HG02610 (cell line): Measurements from ENCODE around the gene GNG14.
"Not testable (repeated sequence)": the region's sequence is repeated elsewhere in the genome, so short reads cannot be mapped to it uniquely, and the experiment has no call there.

Experiments
- ATAC-seq: cut with Tn5 transposase; IDR thresholded peaks from one replicate; pipeline ENCODE4 v1.9.1; 2021; ENCODE audit warnings: mild to moderate bottlenecking, moderate library complexity; ENCODE audit not compliant: unreplicated experiment

The GNG14 gene

DNA sequence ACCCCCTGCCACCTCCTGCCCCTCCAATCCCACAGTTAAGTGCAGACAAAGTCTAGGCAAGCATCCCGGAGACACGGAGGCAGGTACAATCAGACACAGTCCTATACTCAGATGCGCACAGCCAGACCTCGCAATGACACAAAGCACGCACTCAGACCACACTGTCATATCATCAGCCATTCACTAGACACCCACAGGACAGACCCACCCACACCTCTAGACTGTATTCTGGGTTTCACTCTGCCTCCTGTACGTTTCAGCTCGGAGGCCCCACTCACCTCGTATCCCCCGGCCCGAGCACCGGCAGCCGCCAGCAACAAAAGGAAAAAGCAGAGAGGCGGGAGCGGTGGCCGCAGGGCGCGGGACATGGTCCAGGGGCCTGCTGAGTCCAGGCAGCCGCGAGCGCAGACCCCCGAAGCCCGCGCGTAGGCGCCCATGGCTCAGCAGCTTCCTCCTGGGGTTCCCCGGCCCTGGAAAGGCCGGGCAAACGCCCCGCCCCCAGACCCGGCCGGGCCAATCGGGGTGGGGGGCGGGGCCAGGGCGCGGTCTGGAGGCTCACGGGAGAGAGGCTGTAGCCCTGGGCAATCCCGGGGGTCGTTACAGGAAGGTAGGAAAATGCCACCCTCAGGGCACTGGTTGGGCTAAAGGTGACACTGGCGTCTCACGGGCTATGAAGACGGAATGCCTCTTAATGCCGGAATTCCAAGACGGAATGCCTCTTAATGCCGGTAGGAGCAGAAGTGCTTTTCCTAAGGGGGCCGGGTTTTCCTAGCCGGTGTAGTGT lies 21.3 kb upstream of the GNG14 start, which contains the start of the genes MAN2B1 and WDR83:
TSS of gene MAN2B1 (minus strand) at position 478 of the 784 bp plus-strand sequence. CDS start at position 437, 41 bp downstream.
TSS of gene WDR83 (plus strand) at position 543 of the 784 bp plus-strand sequence. CDS start 2,984 bp downstream, outside the sequence.
- ATAC-seq = peak; percentile 47

DNA sequence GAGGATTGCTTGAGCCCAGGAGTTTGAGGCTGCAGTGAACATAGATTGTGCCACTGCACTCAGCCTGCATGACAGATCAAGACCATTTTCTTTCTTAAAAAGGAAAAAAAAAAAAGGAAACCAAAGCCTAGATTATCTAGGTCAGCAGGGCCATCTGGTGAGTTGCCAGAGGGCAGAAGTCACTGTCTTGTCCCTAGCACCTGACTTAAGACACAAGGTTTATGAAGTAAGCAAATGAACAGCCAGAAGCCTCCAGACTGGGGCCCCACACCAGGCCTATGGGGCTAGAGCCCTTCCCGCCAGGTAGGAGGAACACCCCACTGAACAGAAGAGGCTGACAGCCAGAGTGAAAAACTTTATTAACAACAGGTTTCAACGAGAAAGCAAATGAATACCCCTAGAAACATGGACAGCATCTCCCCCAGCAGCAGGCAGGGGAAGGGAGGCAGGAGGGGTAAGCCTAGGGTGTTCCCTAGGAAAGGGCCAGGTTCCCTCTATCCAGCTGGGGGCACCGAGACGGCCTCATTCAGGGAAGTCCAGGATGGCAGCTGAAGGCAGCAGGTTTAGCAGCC lies 20.0 kb upstream of the GNG14 start:
- ATAC-seq = no peak

GRCh38 chr19:12668346-12668745 lies 19.5 kb upstream of the GNG14 start:
- ATAC-seq = no peak

DNA sequence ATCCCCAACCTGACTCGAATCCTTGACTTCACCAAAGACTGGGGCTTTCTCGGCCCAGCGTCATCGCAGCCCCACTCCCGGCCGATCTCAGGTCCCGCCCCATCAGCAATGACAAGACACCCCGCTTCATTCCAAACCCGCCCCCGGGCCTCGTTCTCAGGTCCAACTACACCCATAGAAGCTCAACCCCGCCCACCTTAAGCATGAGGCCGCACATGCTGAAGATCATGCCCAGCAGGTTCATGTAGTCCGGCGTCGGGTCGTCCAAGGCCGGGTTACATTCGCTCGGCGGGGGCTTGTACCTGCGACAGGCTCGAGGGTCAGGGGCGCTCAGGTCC lies 18.9 kb upstream of the GNG14 start:
- ATAC-seq = no peak

DNA sequence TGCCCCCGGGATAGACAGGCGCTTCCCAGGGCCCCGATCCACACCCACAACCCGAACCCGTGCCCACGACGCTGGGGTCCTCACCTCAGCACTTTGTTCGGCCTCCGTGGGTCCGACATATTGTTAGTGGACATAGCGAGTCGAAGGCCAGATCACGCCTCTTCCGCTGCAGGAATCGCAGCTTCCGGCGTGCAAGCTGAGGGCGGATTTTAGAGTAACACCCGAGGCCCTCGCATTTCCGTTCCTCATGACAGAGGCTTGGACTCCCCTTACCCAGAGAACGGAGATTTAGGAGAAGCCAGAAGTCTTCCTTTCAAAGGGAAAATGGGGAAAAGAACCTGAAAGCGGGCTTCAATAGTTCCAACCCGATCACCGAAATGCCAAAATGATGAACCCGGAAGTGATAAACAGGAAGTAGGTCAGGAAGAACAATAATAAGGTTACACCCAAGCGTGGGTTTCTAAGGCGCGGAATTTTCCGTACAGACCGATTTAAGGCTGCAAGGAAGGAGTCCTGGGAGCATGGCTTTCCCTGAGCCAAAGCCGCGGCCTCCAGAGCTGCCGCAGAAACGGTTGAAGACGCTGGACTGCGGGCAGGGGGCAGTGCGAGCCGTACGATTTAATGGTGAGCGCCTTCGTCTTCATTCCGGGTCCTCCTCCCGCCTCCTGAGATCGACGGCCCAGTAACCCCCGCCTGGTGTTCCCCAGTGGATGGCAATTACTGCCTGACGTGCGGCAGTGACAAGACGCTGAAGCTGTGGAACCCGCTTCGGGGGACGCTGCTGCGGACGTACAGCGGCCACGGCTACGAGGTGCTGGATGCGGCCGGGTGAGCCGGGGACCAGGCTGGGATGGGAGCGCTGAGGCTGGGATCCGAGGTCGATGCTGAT lies 18.3 kb upstream of the GNG14 start:
- no peak for ATAC-seq

- ATAC-seq = no peak
These were observed 17.5 kb upstream of the GNG14 start for GRCh38 chr19:12670159-12670928.

- ATAC-seq = no peak
These were observed 15.1 kb upstream of the GNG14 start for GRCh38 chr19:12672744-12673143.

GRCh38 chr19:12675399-12675798 lies 12.4 kb upstream of the GNG14 start:
- ATAC-seq = no peak

GRCh38 chr19:12675940-12676339 lies 11.9 kb upstream of the GNG14 start:
- ATAC-seq = no peak

DNA sequence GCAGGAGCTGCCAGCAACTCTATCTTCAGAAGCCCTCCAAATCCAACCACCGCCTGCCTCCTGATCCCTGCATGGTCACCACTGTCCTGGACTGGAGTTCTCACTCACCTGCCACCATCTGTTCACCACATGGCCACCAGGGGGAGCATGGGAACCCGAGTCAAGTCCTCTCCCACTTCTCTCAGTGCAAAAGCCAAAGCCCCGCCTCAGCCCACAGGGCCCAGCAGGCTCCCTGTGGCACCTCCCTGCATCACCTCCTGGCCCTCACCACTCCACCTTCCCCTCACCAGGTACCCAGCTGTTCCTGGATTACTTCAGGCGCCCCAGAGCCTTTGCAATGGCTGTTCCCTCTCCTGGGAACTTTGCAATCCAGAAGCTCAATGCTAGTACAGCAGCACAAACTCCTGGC lies 11.4 kb upstream of the GNG14 start:
- ATAC-seq = no peak

DNA sequence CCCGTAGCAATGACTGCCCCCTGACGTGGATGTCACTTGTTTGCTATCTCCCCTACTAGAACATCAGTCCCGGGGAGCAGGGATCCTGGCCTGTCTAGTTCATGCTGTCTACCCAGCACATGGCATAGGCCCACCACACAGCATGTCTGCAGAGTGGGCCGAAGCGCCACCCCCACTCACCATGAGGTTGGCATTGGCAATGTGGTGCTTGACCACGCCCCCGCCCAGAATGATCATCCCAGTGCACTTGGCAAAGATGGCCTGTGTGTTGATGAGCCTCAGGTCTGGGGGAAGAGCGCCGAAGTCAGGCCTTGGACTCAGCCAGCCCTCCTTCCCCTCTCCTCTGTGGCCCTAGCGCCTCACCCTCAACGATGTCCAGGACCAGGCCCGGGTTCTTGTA lies 10.9 kb upstream of the GNG14 start:
- no peak for ATAC-seq

DNA sequence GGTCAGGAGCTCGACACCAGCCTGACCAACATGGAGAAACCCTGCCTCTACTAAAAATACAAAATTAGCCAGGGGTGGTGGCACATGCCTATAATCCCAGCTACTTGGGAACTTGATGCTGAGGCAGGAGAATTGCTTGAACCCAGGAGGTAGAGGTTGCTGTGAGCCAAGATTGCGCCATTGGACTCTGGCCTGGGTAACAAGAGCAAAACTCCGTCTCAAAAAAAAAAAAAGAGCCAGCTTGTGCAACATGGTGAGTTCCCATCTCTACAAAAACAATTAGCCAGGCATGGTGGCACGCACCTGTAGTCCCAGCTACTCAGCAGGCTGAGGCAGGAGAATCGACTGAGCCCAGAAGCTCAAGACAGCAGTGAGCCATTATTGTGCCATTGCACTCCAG lies 9.8 kb upstream of the GNG14 start:
- not testable (repeated sequence) for ATAC-seq

- no peak for ATAC-seq
These were observed 7.8 kb upstream of the GNG14 start for GRCh38 chr19:12680034-12680433.

DNA sequence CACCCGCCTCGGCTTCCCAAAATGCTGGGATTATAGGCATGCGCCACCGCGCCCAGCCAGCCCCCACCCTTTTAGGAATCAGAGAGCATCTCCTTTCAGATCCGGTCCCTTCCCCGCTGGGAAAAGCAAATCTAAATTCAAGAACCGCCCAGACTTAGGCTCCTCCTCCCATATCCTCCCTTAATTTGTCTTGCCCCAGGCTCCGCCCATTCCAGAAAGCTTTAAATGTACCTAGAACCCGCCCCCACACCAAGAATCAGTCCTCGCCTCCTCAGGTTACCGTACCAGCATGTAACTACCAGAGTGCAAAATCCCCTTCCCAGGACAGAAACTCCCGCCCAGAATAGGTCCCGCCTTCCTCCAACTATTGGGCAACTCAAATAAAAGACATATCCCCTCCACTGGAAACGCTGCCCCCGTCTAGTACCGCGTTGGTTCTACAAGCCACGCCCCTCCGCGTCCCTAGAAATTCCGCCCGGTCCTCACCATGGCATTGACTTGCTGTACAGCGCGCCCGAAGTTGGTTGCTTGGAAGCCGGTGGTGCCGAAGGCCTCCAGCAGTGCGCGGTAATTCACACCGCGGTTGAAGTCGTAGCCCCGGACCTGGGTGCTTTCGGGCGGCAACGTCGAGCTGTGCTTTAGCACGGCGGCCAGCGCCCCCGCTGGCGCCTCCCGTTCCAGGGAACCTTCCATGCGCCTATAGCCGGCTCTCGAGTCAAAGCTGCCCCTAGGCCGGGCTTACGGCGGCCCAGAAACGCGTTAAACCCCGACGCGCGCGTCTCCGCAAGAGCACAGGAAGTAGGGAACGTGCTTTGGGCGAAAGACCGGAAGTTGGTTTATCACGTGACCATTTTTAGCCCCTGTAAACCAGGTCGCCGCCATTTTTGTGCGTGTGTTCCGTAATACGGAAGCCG lies 6.5 kb upstream of the GNG14 start, which contains the start of gene DHPS:
TSS of gene DHPS (minus strand) at position 807 of the 914 bp plus-strand sequence. CDS start at position 693, 114 bp downstream.
- peak; percentile 60 for ATAC-seq

DNA sequence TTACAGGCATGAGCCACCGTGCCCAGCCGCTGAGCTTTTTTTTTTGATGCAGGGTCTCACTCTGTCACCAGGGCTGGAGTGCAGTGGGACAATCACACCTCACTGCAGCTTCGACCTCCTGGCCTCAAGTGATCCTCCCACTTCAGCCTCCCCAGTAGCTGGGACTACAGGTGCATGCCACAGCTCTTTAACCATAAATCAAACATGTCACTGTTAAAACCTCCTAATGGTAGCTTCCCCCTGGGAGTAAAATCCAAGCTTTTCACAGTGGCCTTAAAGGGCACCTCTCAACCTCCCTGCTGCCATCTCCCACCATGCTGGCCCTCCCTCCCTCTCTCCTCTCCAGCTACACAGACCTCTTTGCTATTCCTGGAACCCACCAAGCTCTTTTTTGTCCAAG lies 2.0 kb upstream of the GNG14 start:
- no peak for ATAC-seq

DNA sequence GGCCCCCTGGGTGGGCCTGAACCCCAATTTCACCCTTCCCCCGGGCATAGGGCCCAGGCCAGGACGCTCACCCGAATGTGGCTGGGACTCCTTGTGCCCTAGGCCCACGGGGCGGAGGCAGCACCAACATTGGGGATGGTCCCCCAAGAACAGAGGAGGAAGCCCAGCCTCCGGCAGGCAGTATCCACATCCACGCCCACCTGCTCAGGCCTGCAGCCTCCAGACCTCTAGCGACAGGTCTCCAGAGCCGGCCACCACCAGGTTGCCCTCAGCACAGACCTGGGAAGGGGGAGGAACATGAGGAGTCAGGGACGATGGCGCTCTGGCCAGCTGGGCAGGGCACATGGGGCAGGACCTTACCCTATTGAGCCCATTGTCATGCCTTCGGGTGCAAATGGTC lies 1.2 kb downstream of the GNG14 start:
- no peak for ATAC-seq

DNA sequence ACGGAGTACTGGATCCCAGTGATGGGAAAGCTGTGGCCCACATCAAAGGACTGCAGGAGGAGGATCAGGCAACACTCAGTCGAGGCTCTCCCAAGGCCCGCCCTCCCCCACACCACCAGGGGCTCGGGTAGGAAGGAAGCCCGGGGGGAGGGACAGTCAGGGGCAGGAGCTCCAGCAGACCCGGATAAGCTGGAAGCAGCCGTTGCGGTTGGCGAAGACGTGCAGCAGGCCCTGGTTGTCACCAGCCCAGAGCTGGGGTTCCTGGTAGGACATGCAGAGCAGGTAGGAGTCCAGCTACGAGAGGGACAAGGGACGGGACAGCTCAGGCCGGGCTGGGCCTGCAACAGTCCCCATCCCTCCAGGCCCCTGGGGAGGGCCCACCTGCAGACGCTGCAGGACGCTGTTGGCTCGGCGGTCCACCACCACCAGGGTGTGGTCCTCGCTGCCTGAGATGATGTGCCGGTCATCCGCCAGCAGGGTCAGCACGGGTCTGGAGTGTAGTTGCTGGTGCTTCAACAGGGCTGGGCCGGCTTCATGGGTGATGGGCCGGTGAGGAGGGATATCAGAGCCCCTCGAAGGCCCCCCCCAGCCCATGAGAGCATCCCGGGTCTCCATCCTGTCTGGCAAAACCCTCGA lies 1.9 kb downstream of the GNG14 start:
- no peak for ATAC-seq

DNA sequence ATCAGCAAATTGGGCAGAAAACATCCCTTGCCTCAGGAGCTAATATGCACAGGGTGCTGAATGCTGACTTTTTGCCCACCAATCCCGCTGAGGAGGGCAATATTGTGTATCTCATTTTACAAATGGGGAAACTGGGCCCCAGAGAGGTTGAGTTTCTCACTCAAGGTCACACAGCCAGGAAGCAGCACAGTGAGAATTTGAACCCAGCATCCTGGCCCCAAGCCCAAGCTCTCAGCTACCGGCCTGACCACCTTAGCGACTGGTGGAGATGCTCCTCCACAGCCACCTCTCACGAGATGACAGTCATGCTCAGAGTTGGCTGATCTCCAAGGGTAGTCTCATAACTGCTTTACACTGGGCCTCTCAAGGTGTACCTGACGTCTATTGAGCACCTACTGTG lies 5.2 kb downstream of the GNG14 start:
- no peak for ATAC-seq

DNA sequence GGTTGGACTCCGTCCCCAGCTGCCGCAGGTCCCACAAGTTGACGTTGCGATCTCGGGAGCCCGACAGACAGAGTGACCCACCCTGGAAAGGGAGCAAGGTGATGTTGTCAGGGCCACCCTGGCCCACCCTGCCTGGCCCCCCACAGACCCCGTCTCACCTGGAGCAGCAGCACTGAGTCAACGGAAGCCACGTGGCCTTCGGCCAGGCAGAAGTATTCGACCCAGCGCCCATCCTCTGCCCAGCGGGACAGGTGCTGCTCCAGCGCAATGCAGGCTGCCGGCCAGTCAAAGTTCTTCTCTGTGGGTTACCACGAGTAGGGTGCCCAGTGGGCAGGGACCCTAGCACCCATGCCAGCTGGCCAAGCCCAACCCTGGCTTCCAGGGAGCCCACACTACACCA lies 6.8 kb downstream of the GNG14 start:
- ATAC-seq = no peak
